ENCODE data around the gene OR51V1.

DNA sequence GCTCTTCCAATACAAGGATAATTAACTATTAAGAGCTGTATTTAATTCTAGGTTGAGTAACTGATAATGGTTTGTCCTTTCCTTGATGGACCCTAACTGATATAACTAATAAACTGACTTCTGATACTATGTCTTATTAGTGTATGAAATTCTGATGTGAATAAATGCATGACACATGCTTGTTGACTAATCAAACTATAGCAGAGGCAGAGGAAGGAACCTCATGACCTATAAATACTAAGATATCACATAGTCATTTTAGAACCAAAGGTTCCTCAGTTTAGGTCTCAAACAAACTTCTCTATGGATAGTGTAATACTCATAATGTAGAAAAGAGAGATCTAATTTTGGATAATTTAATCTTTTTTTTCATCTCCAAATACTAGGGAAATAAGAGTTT is 38.6 kb upstream of the OR51V1 start:
- TF ChIP-seq, protein P1, sequence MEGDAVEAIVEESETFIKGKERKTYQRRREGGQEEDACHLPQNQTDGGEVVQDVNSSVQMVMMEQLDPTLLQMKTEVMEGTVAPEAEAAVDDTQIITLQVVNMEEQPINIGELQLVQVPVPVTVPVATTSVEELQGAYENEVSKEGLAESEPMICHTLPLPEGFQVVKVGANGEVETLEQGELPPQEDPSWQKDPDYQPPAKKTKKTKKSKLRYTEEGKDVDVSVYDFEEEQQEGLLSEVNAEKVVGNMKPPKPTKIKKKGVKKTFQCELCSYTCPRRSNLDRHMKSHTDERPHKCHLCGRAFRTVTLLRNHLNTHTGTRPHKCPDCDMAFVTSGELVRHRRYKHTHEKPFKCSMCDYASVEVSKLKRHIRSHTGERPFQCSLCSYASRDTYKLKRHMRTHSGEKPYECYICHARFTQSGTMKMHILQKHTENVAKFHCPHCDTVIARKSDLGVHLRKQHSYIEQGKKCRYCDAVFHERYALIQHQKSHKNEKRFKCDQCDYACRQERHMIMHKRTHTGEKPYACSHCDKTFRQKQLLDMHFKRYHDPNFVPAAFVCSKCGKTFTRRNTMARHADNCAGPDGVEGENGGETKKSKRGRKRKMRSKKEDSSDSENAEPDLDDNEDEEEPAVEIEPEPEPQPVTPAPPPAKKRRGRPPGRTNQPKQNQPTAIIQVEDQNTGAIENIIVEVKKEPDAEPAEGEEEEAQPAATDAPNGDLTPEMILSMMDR (IDR thresholded peaks at IDR 0.05) = no peak
- TF ChIP-seq POLR2AphosphoS5 (IDR thresholded peaks at IDR 0.05) (no peak), POLR2A (IDR thresholded peaks at IDR 0.05) (no peak), EP300 (IDR thresholded peaks at IDR 0.05) (no peak)
